Vagina (tissue), 2 donors: ENCODE results near the gene ERVH48-1. TPM values are rescaled to one million over a fixed set of nuclear protein-coding genes. Genes with fewer than 3 reads are reported as not detected.

ENCODE experiments used
- DNase-seq, 2 donors: peaks; one replicate each; pipeline ENCODE4 v3.0.0-alpha.2; 2017; ENCODE audit errors: extremely low spot score in 2 of 2
- H3K27ac ChIP-seq: fragments of 200-600 bp; sonication (generic); one replicate; pipeline ENCODE4 v1.5.1; 2019
- H3K27me3 ChIP-seq: fragments of 200-600 bp; sonication (generic); one replicate; pipeline ENCODE4 v1.5.1; 2019
- H3K36me3 ChIP-seq, 2 donors: fragments of 200-600 bp; sonication (generic); one replicate each; pipeline ENCODE4 v1.5.1; 2017 to 2019
- H3K4me1 ChIP-seq: fragments of 200-600 bp; sonication (generic); one replicate; pipeline ENCODE4 v1.5.1; 2019
- H3K4me3 ChIP-seq, 2 donors: fragments of 200-600 bp; sonication (generic); 1 replicate in 1 of 2; 2 replicates in 1 of 2; pipeline ENCODE4 v1.5.1; 2016 to 2019
- H3K9me3 ChIP-seq: fragments of 200-600 bp; sonication (generic); one replicate; pipeline ENCODE4 v1.5.1; 2019
- CTCF ChIP-seq, 3 experiments: fragments of 450-650 bp in 2 of 3; fragments of 200-600 bp in 1 of 3; sonication (generic) in 1 of 3; IDR thresholded peaks; one replicate each; pipeline ENCODE4 v1.5.1; 2017 to 2019; ENCODE audit warnings: antibody characterized with exemption in 3 of 3, mild to moderate bottlenecking in 2 of 3, moderate library complexity in 2 of 3
- POLR2A ChIP-seq, 2 donors: fragments of 450-650 bp; IDR thresholded peaks; one replicate each; pipeline ENCODE4 v1.6.1; 2017; ENCODE audit warnings: antibody characterized with exemption in 2 of 2, mild to moderate bottlenecking in 2 of 2, moderate library complexity in 2 of 2
- POLR2AphosphoS5 ChIP-seq, 2 donors: sonication (generic); formaldehyde crosslinking; IDR thresholded peaks; one replicate each; pipeline ENCODE4 v1.9.0; 2017; ENCODE audit warnings: antibody characterized with exemption in 2 of 2, mild to moderate bottlenecking in 2 of 2, low read depth in 1 of 2; ENCODE audit not compliant: insufficient read depth in 1 of 2
- intact Hi-C: fragments of 100-400 bp; cut with DNase I; formaldehyde crosslinking; loops from one replicate; pipeline ENCODE4 v1.15.1; 2023
- microRNA-seq: library from miRNA; unstranded; fragments of <30 nt; microRNA quantifications from one replicate; pipeline ENCODE4, GENCODE V29; 2017; ENCODE audit warnings: borderline number of aligned reads, borderline replicate concordance
- small RNA-seq: library from RNA; depleted of rRNA; stranded (forward); fragments of <200 nt; gene quantifications from one replicate; pipeline ENCODE3, GENCODE V24; 2016
- total RNA-seq: library from RNA; depleted of rRNA; stranded (reverse); fragments of >200 nt; gene quantifications from one replicate; pipeline ENCODE4 v1.2.3, GENCODE V29; 2016

ERVH48-1 gene
- total RNA-seq, 1 donor from 2014 or later = not detected

DNA sequence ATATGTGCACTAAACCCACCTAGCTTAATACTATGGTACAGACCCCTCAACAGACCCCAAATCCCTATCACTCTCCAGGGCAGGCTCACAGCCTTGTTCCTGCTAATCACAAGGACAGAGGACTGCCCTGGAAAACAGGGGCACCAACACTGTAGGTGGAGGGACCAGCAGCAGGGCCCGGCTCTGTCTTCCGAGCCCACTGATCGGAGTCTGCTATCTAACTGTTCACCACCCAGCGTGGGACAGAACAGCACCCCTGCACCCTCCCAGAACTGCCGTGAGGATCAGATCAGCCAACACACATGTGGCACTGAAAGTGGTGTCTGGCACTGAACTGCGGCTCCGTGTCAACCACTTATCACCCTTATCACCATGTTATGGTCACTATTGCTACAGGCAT is 52.3 kb downstream of the ERVH48-1 start:
- Histone ChIP-seq H3K4me3 (no peak overlapping the region), H3K36me3 (peaks cover 0 to 73% of the 10 kb centered on the region in 2 donors), H3K4me1 (peaks cover 7% of the 10 kb centered on the region), H3K27me3 (no peaks in the 10 kb centered on the region), H3K9me3 (no peaks in the 10 kb centered on the region), H3K27ac (no peak overlapping the region)
- no peak for DNase-seq
- TF ChIP-seq POLR2AphosphoS5 (IDR thresholded peaks at IDR 0.05; ENCODE audit: insufficient read depth in 1 of 2, low read depth in 1 of 2) (no peak), POLR2A (IDR thresholded peaks at IDR 0.05) (no peak), CTCF (IDR thresholded peaks at IDR 0.05) (no peak)
- intact Hi-C loops = no loop called here

DNA sequence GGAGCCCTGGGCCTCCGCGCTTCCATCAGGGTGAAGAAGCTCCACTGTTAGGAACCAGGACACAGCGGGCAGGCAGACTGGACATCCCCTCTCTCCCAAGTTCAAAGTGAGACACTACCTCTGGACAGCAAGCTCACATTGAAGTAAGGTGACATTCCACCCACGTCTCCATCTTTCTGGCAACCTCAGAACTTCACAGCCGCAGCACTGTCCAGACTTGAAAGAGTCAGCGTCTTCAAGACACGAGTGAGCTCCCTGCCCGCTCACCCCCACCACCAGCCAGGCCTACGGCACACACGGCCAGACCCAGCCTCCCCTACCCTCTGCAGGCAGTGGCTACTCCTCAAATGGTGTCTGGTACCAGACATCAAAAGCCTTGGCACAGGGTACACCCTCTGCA is 57.2 kb downstream of the ERVH48-1 start:
- Histone ChIP-seq H3K27ac (no peak overlapping the region), H3K27me3 (no peaks in the 10 kb centered on the region), H3K4me3 (no peak overlapping the region), H3K4me1 (peaks cover 3% of the 10 kb centered on the region), H3K9me3 (no peaks in the 10 kb centered on the region), H3K36me3 (peaks cover 0 to 57% of the 10 kb centered on the region in 2 donors)
- TF ChIP-seq POLR2A (IDR thresholded peaks at IDR 0.05) = no peak
- TF ChIP-seq CTCF (IDR thresholded peaks at IDR 0.05) = no peak
- no peak for TF ChIP-seq POLR2AphosphoS5 (IDR thresholded peaks at IDR 0.05; ENCODE audit: insufficient read depth in 1 of 2, low read depth in 1 of 2)
- no peak for DNase-seq
- intact Hi-C loops = no loop called here

Small RNA genes lying within 50 kb of the gene (microRNA-seq; reads per million reads assigned to microRNA genes)
- not detected for gene MIR5692B

Small RNA genes lying within 50 kb of the gene (small RNA-seq; reads per million reads assigned to genes)
- gene MIR5692B = not detected

Other genes starting within 250 kb of the ERVH48-1 start
- 23.8 TPM for gene WDR4, start 46.1 kb downstream of the ERVH48-1 start, total RNA-seq
- 48.4 TPM for gene NDUFV3, start 32.3 kb downstream of the ERVH48-1 start, total RNA-seq
- 9.8 TPM for gene PKNOX1, start 48.9 kb upstream of the ERVH48-1 start, total RNA-seq
- gene CBS, start 150.2 kb upstream of the ERVH48-1 start, total RNA-seq = 4.2 TPM
- gene U2AF1, start 181.9 kb upstream of the ERVH48-1 start, total RNA-seq = 41.0 TPM
- not detected for gene CRYAA, start 243.4 kb upstream of the ERVH48-1 start, total RNA-seq